ENCODE measurements around the gene RADIL.

The RADIL gene

GRCh38 chr7:4768597-4769569 is 114.6 kb downstream of the RADIL start:
- no peak for DNase-seq

- DNase-seq = no peak
Measured at GRCh38 chr7:4766666-4767519, 116.6 kb downstream of the RADIL start.

GRCh38 chr7:4765776-4766490 is 117.6 kb downstream of the RADIL start:
- DNase-seq = no peak

GRCh38 chr7:4764402-4765007 is 119.0 kb downstream of the RADIL start:
- no peak for DNase-seq

- DNase-seq = no peak
Measured at GRCh38 chr7:4763794-4764185, 119.7 kb downstream of the RADIL start.

- DNase-seq = no peak
Measured at GRCh38 chr7:4763091-4763793, 120.3 kb downstream of the RADIL start.

- DNase-seq = no peak
Measured at GRCh38 chr7:4762121-4763055, 121.1 kb downstream of the RADIL start.

GRCh38 chr7:4760952-4761351 is 122.6 kb downstream of the RADIL start:
- DNase-seq = no peak

GRCh38 chr7:4759211-4759610 is 124.3 kb downstream of the RADIL start:
- DNase-seq = no peak

GRCh38 chr7:4758791-4759190 is 124.7 kb downstream of the RADIL start:
- no peak for DNase-seq

GRCh38 chr7:4758111-4758510 is 125.4 kb downstream of the RADIL start:
- DNase-seq = no peak

- no peak for DNase-seq
Measured at GRCh38 chr7:4755045-4755444, 128.5 kb downstream of the RADIL start.

- no peak for DNase-seq
Measured at GRCh38 chr7:4754433-4755010, 129.0 kb downstream of the RADIL start.

- peak; percentile 84 for DNase-seq
Measured at GRCh38 chr7:4753598-4754432, 129.7 kb downstream of the RADIL start.

- DNase-seq = no peak
Measured at GRCh38 chr7:4751398-4751947, 132.0 kb downstream of the RADIL start.

GRCh38 chr7:4749798-4750197 is 133.7 kb downstream of the RADIL start:
- no peak for DNase-seq

GRCh38 chr7:4749363-4749762 is 134.2 kb downstream of the RADIL start:
- no peak for DNase-seq

Data from activated gamma-delta T cell treated with Interleukin-2 at 50 U/mL for 16 hours (primary cell).